Erythroblast (primary cell): ENCODE data around the gene CLCNKA.

Experiments used
- GATA1 ChIP-seq: IDR thresholded peaks from 2 replicates; pipeline ENCODE4 v1.6.1; 2011; ENCODE audit warnings: low read depth, mild to moderate bottlenecking, control low read depth, low read length, moderate library complexity
- POLR2A ChIP-seq: IDR thresholded peaks from 2 replicates; pipeline ENCODE4 v1.6.1; 2011; ENCODE audit warnings: mild to moderate bottlenecking, low read length

DNA sequence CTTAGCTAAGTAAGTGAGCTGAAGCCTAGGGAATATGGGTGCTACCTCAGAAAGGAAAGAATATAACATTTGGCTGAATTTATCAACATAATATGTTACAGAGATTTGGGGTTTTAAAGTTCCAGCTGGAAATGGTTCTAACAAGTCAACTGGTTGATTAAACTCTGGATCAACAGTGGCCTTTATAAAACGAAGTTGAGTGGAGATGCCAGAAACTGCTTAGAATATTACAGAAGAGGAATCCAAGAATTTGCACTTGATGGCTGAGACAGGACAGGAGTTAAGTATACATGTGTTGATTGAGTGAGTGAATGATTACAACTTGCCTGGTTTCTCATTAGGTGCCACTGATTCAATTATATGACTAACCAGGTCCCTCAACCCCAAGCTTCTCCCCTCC is 38.6 kb upstream of the CLCNKA start:
- TF ChIP-seq POLR2A, result no peak
- no peak for TF ChIP-seq GATA1
